Fibroblast of gingiva (primary cell): ENCODE data around the gene FAM193A.
"Not testable (repeated sequence)": the region's sequence is repeated elsewhere in the genome, so short reads cannot be mapped to it uniquely, and the experiment has no call there.

Source experiments
- DNase-seq: peaks from one replicate; pipeline ENCODE4 v3.0.0-alpha.2; 2011; ENCODE audit warnings: low read depth

The FAM193A gene

DNA sequence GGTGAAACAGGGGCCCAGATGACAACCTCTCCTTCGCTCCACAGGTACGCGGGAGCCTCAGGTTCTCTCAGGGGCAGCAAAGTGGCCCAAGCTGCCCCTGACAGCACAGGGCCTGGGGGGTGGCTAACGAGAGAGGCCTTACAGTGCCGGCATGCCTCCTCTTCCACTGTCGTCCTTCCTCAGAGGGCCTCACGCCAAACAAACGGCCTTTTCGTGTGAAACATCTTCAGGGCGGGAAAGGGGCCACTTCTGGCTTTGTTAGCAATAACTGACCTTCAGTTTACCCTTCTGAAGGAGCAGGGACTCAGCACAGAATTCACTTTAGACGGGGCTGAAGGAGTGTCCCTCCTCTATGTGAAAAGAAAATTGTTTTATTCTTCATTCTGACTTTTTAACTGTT lies 21.5 kb upstream of the FAM193A start:
- not testable (repeated sequence) for DNase-seq

DNA sequence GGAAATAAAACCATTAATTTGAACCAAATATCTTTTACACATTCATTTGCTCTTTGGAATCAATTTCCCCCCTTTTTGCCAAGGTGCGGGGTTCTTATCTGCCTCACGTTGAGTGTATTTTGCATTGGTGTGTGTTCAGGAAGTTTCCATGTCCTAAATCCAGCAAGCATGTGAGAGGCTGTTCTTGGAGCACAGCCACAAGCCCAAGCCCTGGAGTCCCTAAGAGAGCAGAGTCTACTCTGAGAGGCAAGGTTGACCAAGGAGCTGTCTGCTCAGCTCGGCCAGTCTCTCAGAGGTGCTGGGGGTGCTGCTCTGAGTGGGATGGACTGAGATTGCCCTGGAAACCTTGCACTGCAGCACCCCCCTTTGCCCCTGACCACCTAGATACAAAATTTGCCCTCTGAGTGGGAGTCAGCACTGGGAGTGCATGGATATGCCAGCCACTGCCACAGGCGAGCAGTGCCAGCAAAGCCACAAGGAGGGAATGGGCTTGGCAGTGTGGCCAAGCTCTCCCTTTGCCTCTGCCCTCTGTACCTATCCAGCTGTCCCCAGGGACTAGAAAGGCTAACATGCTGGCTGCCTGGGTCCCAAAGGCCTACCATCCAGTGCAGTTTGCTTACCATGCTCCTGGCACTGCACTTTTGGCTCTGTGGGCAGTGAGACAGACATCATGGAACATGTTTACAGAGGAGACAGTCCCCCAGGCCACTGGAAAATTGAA lies 20.5 kb upstream of the FAM193A start:
- DNase-seq: no peak

DNA sequence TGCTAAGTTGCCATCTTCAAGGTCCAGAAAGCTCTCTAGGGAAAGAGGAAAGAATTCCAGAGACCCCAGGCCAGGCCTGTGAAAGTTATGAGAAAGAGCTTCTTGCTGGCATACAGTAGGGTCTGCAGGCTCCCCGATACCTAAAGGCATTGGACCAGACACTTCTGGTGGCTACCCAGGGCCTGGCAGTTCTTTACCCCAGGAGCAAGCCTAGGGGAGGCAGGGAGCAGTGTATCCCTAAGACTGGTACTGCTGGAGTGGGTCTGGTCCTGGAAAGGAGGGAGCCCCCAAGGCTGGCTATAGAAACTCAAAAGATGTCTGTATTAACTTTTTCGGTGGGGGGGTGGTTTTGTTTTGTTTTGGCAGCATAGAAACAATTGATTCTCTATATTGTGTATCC lies 19.8 kb upstream of the FAM193A start:
- no peak for DNase-seq

DNA sequence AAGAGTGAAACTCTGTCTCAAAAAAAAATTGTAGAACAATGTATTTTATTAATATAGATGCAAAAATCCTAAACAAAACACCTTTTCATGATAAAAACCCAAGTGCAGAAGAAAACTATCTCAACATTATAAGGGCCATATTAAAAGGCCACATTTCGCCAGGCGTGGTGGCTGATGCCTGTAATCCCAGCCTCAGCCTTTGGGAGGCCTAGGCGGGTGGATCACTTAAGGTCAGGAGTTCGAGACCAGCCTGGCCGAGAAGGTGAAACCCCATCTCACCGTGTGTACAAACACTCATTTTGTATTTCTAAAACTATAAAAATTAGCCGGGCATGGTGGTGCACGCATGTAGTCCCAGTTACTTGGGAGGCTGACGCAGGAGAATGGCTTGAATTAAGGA lies 9.9 kb upstream of the FAM193A start:
- no peak for DNase-seq

DNA sequence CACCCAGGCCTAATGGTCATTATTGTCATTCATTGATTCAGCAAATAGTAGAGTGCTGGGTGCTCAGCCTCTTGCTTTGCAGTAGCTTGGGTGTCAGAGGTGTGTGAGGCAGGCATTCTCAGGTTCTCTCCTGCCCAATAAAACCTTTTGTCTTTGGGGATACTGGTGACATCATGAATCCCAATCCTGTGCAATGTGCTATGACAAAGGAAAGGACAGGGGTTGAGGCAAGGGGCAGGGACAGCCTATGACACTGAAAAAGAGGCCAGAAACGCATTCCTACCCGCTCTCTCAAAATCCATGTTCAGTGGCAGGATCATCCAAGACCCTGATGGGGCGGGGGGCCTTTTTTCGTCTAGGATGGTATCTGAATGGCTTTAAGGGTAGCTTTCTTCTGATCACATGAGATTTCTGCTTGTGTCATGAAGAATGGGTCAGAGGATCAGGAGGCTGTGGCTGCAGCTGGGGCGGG lies 1.5 kb upstream of the FAM193A start:
- no peak for DNase-seq

DNA sequence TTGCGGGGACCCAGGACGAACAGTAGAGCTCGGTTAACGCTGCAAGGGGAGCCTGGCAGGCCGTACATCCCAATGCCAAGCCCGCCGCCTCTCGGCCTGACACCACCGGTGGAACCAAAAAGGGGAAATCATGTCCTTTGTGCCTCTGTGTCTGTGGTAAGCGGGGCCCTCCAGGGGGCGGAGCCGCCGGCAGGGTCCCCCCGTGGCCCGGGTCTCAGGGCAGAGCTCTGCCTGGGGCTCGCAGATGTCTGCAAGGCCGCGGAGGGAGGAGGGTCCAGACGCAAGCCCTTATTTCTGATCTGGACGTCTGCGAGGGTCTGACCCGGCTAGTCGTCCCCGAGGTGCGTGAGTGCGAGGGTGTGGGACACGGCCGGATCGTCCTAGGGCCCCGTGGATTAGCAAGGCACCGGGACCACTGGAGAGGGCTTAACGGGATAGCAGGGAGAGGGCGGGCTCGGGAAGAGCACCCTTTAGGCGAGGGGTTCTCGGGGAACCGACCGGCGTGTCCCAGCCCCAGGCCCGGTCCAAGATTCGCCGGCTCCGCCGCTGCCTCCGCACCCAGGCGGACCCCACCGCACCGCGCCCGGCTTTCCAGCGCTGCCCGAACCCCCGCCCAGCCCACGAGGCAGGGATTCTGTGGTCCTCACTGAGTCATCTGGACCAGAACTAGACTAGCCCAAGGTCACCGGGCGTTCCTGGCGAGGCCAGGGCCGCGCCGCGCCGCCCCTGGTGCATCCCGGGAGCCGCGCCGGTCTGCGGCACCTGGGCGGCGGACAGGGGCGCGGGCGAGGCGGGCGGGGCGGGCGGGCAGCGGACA lies 863 bp upstream of the FAM193A start:
- peak; percentile 39 for DNase-seq

DNA sequence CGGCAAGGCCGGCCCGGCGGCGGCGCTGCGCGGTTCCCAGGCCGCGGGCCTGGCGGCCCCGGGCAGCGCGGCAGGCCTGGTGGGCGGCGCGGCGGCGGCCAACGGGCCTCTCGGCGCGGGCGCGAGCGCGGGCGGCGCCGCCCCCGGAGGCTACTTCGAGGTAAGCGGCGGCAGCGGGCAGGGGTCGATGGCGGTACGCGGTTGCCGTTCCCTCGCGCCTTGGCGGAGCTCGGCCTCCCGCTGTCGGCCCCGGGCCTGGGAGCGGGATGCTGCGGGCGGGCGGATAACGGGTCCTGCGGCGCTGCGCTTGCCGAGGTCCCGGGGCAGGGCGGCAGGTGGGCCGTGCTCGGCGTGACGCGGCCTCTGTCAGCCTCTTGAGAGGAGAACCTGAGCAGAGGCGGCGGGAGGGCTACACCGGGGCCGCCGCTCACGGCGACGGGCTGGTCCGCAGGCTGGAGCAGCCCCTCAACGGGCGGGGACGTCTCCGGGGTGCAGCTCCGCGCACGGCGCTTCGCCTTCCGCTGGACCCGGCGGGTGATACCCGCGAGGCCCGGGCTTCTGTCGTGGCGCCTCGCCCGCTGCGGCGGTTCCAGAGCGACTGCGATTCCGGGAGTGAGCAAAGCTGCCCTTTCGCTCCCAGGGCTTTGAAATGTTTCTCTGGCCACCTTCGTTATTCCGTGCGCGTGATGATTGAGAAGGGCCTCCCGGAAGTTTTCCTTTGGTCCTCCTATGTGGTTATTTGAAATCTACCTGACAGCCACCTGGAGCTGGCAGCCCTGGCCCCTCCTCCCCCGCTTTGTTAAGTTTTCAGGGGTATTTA lies 774 bp downstream of the FAM193A start:
- peak; percentile 34 for DNase-seq

DNA sequence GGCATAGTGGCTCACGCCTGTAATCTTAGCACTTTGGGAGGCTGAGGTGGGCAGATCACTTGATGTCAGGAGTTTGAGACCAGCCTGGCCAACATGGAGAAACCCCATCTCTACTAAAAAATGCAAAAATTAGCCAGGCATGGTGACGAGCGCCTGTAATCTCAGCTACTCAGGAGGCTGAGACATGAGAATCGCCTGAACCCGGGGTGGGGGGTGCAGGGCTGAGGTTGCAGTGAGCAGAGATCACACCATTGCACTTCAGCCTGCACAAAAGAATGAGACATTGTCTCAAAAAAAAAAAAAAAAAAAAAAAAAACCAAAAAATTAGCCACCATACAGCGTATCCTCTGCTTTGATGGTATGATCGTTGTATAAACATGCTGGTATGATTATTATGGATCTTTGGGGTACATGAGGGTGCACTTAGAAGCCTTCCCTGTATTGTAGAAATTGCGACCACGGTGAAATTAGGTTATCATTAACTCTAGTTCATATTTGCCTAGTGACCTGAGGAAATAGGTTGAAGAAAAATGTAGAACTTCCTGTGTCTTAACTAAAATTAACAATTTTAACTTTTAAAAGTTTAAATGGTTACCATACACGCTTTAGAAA lies 7.2 kb downstream of the FAM193A start:
- not testable (repeated sequence) for DNase-seq

DNA sequence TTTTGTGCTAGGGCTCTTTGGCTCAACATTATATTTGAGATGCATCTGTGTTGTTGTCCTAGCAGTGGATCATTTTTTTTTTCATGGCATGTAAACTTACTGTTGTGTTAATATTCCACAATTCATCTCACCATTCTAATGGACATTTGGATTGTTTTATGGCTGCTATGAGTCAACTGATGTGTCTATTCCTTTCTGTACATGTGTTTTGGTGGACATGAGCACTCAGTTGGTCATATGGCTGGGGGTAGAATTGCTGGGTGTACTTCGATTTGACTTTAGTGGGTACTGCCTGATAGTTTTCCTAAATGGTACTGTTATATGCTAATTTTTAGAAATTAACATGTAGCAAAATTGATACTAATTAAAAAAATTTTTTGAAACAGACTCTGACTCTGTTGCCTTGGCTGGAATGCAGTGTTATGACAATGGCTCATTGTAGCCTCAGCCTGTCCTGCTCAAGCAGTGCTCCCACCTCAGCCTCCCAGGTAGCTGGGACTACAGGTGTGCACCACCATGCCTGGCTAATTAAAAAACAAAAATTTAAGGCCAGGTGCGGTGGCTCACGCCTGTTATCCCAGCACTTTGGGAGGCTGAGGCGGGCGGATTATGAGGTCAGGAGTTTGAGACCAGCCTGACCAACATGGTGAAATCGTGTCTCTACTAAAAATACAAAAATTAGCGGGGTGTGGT lies 9.0 kb downstream of the FAM193A start:
- no peak for DNase-seq

DNA sequence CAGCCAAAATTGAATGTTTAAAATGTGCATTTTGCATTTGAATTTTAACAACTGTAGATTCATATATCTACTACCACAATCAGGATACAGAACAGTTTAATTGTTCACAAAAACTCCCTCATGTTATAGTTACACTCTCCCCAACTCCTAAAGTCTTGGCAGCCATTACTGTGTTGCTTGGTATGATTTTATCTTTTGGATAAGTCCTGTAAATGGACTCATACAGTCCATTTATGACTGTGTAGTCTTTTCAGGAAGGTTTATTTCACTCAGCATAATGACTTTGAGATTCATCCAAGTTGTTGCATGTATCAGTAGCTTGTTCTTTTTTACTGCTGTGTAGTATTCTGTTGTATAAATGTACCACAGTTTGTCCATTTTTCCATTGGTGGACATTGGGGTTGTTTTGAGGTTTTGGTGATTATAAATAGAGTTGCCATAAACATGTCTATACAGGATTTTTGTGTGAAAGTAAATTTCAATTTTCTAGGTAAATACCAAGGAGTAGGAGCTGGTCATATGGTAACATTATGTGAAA lies 9.9 kb downstream of the FAM193A start:
- no peak for DNase-seq

DNA sequence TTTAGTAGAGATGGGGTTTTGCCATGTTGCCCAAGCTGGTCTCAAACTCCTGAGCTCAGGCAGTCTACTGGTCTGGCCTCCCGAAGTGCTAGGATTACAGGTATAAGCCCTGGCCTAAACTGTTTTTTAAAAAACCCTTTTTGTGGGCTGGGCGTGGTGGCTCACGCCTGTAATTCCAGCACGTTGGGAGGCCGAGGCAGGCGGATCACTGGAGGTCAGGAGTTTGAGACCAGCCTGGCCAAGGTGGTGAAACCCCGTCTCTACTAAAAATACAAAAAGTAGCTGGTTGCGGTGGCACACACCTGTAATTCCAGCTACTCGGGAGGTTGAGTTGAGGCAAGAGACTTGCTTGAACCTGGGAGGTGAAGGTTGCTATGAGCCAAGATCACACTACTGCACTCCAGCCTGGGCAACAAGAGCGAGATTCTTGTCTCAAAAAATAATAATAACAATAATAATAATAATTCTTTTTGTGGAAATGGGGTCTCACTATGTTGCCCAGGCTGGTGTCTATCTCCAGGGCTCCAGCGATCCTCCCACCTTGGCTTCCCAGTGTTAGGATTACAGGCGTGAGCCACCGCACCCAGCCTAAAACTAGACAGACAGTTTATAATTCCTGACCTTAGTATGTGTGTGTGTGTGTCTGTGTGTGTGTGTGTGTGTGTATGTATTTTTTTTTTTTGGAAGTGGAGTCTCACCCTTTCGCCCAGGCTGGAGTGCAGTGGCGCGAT lies 10.7 kb downstream of the FAM193A start:
- not testable (repeated sequence) for DNase-seq

DNA sequence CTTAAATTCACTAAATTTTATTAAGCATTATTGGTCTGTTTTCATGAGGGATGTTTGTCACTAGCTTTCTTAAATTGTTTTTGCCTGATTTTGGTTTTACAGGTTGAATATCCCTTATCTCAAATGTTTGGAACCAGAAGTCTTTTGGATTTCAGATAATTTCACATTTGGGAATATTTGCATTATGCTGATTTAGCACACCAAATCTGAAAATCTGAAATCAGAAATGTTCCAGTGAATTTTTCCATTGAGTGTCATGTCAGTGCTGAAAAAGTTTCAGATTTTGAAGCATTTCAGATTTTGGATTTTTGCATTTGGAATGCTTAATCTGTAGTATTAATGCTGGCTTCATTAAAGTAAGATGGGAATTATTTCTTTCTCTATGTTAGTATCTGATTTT lies 14.7 kb downstream of the FAM193A start:
- DNase-seq: no peak

DNA sequence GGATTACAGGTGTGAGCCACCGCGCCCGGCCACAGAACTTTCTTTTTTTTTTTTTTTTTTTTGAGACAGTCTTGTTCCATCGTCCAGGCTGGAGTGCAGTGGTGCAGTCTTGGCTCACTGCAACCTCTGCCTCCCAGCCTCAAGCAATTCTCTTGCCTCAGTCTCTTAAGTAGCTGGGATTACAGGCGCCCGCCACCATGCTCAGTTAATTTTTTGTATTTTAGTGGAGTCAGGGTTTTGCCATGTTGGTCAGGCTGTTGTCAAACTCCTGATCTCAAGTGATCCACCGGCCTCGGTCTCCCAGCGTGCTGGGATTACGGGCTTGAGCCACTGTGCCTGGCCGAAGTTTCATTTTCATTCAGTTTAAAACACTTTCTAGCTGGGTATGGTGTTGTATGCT lies 16.4 kb downstream of the FAM193A start:
- DNase-seq: no peak

DNA sequence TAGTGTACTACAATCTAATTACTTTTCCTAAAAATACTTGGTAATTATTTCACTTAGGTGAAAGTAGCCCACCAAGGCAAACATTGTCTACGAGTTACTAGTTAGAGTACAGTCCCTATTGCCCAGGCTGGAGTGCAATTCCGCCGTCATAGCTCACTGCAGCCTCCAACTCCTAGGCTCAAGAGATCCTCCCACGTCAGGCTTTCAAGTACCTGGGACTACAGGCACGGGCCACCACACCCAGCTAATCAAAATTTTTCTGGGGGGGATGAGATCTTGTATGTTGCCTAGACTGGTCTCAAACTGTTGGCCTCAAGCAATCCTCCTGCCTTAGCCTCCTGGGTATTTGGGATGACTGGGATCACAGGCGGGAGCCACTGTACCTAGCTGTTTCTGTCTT lies 21.9 kb downstream of the FAM193A start:
- no peak for DNase-seq

DNA sequence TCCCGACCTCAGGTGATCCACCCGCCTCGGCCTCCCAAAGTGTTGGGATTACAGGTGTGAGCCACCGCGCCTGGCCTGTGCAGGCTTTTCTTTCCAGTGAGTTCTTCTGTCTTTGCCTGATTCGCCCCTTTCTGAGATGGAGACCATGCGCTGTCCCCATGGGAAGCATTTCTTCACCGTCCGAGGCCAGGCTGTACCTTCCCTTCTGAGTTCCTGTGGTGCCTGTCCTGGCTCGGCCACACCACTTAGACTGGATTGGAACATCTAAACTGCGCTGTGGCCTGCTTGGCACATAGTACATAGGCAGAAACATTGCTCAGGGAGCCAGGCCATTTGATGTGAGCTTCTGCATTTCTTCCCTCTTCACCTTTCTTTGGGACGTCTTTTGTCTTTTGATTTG lies 23.7 kb downstream of the FAM193A start:
- no peak for DNase-seq

DNA sequence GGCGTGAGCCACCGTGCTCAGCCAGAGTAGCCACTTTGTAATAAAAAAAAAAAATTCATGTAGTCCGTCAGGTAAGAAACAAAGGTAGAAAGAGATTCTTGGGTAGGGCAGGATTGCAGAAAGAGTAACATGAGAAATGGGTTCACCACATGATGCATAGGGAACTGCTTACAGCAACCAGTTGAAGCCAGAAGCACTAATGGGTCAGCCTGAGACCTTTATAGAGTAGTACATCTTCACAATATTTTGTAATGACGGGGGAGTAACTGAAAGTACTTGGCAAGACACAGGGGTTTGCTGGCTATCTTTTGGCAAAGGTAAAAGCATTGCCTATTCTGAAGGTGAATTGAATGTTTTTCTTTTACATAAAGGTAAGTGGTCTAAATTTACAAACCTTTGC lies 29.1 kb downstream of the FAM193A start:
- DNase-seq: no peak

DNA sequence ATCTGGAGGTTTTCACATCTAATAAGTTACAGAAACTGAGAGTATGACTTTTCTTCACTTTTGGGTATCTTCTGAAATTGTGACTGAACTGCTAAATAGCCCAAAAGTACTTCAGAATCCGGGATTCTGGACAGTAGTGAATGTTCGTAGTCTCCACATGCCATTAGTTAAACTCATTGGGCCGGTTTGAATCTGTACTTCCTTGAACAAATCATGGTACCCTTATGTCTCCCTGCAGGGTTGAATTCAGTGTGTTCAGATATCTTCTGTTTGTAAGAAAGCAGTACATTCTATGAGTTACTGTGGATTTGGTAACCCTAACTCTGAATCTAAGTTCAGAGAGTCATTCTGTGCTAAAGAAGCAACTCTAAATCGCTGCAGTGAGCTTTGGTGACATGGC lies 33.6 kb downstream of the FAM193A start:
- DNase-seq: no peak

DNA sequence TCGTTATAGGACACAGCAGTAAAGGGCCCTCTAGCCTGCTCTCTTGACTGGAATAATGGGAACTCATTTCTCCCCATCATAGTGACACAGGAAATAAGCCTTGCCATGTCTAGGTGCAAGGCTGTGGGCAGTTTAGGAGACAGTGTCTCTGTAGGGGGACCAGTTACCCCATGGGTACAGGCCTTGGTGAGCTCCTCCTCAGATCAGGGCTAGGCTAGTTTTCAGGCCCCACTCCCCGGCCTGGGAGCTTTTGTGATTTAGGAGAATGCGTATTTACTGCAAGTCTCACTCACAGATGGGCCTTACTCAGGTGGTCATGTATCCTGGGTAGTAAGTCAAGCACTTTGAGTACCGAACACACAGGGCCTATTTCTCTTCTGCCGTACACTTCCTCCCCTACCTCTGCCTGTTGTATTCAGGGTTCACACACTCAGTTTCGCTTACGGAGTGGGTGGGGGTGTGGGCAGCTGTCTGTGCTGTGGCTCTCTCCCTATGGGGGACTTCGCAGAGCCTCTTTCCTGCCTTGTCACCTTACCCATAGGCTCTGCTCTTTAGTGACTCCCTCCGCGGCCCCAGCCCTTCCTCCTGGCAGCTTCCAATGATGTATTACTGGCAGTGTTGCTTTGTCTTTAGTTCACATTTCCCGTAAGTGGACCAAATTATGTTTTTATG lies 34.2 kb downstream of the FAM193A start:
- no peak for DNase-seq

DNA sequence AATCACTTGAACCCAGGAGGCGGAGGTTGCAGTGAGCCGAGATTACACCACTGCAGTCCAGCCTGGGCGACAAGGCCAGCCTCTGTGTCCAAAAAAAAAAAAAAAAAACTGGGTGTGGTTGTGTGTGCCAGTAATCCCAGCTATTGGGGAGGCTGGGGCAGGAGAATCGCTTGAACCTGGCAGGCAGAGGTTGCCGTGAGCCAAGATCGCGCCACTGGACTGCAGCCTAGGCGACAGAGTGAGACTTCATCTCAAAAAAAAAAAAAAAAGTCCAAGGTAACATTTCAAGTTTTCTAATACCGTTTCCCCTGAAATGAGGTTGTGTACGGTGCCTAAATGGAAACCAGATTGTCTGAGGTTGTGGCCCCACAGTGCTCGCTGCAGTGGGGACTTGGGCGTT lies 35.6 kb downstream of the FAM193A start:
- DNase-seq: no peak

DNA sequence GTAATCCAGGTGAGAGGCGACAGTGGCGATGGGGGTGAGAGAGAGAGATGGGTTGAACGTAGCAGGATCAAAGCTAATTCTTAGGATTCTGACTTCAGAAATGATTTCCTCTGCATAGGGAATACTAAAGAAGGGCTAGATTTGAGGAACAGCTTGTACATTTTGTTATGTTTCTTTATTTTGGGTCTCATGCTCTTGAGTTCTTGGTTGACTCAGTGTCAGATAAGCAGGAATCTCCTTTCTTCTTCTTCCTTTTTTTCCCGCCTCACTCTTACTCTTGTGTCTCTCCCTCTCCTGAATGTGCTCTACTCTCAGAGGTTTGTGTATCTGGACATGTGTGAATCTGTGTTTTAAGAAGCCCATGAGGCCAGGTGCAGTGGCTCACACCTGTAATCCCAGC lies 36.4 kb downstream of the FAM193A start:
- DNase-seq: no peak
